HG03439 (cell line): ENCODE results near the gene PXDN.
"Not testable (repeated sequence)": the region's sequence is repeated elsewhere in the genome, so short reads cannot be mapped to it uniquely, and the experiment has no call there.

Experiments used
- ATAC-seq: cut with Tn5 transposase; IDR thresholded peaks from one replicate; pipeline ENCODE4 v1.9.1; 2021; ENCODE audit warnings: mild to moderate bottlenecking, moderate library complexity; ENCODE audit not compliant: unreplicated experiment

The PXDN gene

GRCh38 chr2:1727101-1727771 lies 17.1 kb downstream of the PXDN start:
- no peak for ATAC-seq

DNA sequence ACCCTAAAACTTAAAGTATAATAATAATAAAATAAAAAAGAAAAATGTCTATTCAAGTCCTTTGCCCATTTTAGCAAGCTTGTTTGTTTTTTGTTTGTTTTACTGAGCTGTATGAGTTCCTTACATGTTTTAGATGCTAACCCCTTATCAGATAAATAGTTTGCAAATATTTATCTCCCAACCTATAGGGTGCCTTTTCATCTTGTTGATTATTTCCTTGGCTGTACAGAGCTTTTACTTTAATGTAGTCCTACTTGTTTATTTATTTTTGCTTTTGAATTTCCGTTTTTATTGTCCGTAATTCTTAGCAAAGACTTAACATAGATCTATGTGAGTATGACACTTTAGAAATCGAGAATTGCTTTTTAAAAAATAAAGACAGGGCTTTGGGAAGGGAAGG lies 17.8 kb downstream of the PXDN start:
- ATAC-seq: no peak

- ATAC-seq: not testable (repeated sequence)
Measured at GRCh38 chr2:1724351-1724750, 20.0 kb downstream of the PXDN start.

- no peak for ATAC-seq
Measured at GRCh38 chr2:1723397-1724042, 20.8 kb downstream of the PXDN start.

DNA sequence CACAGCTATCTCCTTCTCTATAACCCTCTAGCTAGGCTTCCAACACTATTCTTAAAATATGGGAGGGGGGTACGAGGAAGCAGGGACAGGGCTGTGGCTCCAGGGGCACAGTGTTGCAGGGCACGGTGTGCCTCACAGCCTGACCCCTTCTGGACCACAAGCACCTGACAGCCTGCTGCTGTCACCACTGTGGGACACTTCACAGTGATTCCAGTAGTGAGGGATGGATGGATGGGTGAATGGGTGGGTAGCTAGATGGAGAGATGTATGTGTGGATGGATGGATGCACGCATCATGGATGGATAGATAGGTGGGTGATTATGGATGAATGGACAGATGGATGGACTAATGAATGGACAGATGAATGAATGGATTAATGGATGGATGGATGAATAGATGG lies 21.6 kb downstream of the PXDN start:
- no peak for ATAC-seq

DNA sequence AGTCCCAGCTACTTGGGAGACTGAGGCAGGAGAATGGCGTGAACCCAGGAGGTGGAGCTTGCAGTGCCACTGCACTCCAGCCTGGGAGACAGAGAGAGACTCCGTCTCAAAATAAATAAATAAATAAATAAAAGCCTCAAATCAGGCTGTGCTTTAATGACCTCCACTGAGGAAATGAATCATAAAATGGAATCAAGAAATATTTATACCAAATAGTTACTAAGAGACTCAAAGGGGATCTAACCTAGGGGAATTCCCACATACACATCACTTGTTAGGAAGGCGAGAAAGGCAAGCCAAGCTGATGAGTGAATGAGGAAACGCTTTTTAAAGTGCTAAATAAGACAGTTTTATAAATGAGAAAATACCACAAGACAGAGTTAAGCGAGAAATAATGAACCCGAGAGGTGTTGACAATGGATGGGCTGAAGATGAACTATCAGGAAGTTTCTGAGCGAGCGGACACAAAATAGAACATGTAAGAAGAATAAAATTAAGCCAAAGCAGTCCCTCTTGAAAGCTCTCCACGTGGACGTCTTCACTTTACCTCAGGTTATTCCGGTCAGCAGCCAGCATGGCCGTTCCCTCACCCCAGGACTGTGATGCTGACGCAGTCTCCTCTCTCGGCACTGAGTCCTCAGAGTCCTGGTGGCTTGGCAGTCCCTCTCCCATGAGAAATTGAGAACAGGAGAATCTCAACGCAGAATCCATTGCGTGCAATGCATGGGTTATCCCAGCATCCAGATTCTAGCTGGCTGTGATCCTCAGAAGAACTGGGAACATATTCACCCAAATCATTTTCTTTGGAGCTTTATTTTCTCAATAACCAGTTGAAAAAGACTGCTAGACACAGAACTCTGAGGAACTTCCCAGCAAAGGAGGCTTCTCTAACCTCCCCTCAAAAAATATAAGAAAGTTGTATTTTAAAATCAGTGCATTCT lies 22.3 kb downstream of the PXDN start:
- ATAC-seq: no peak

DNA sequence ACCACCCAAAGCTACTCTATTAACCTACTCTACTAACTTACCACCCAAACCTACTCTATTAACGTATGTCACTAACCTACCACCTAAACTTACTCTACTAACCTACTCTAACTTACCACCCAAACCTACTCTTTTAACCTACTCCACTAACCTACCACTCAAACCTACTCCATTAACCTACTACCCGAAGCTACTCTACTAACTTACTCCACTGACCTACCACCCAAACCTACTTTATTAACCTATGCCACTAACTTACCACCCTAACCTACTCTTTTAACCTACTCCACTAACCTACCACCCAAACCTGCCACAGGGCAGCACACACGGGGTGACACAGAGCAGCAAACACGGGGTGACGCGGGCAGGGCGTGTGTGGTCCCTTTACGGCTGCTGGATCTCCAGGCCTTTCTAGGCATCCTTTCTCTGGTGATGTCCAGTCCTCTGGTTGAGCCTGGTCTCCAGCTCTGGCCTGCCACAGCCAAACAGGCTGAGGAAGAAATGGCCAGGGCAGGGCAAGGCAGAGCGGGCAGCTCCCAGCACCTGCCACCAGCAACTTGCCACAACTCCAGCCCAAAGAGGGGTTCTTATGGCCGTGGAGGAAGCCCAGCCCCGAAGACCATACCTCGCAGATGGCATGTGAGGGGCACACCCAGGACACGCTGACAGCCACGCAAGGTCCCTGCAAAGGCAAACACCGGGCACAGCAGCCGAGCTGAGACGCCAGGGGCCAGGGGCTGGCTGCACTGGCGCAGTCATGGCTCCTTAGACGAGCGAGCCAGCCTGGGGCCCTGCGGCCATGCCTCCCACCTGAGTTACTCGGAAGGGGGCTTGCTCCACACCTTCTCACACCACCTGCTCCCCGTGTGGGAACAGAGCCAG lies 25.7 kb downstream of the PXDN start:
- ATAC-seq: no peak

DNA sequence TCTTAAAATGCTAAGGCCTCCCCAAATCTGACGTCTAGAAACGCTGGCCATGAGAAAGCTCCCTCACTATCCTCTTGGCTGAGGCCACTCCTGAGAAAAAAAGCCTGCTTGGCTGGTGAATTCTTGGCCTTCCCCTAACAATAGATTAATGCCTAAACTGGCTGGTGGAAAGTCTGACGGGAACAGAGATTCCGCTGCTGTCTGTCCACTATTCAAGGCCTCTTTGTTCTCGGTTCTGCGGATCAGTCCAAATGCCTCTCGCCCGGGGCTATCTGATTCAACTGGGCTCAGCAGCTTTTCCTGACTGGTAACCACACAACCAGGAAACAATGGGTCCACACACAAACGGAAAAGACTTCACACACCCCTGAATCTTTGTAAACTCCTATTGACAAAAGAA lies 27.2 kb downstream of the PXDN start:
- ATAC-seq: no peak

- no peak for ATAC-seq
Measured at GRCh38 chr2:1716441-1716840, 27.9 kb downstream of the PXDN start.

DNA sequence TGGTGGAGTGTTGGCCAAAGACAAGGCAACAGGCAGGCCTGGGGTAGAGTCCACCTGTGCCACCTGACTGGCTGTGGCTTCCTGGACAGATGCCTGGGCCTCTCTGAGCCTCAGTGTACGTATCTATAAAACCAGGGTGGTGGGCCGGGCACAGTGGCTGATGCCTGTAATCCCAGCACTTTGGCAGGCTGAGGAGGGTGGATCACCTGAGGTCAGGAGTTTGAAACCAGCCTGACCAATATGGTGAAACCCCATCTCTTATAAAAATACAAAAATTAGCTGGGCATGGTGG lies 28.4 kb downstream of the PXDN start:
- ATAC-seq: not testable (repeated sequence)

GRCh38 chr2:1715184-1716013 lies 28.9 kb downstream of the PXDN start:
- no peak for ATAC-seq

DNA sequence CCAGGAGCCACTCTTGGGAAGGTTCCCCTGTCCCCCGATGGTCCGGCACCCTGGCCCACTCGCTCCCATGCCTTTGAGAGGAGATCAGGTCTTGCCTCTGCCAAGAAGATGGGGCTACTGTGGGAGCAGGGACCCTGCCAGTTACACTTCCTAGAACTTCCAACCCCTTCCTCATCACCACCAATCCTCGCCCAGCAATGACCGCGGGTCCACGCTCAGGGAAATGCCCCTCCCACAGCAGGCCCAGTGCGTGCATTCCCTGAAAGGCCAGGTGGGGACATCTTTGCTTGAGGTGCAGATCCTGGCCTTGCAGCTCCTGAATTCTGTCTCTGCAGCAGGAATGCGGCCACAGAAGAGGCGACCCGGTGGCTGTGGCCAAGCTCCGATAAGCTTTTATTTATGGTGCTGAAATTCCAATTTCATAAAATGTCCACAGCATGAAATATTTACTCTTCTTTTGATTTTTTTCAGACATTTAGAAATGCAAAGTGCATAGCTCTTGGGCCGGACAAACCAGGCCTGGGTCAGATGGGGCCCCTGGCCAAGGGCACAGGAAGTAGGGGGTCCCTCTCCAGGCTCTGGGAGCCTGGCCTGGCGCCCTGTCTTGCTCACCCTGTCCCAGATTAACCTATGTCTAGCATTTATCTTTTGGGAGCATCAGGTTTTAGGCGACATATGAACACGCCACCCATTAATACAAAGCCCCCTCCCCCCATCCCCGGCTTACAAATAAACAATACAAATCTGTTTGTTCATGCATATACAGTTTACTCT lies 29.8 kb downstream of the PXDN start:
- no peak for ATAC-seq

DNA sequence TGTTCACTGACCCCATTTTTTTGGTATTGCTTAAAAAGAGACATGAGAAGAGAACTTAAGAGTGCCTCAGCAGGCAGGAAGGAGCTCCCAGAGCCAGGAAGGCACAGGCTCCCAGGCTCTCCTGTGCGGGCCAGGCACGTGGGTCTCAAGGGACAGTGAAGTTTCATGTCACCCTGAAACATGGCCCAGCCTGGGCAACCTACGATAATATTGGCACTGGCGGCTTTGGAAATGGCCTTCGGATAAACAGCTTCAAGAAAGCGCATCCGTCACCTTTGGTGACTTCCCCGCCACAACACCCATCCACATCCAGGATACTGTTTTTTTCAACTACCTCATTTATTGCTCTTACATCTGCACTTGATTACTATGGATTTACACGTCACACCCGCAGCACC lies 30.5 kb downstream of the PXDN start:
- ATAC-seq: no peak

GRCh38 chr2:1713142-1713838 lies 31.0 kb downstream of the PXDN start:
- no peak for ATAC-seq

DNA sequence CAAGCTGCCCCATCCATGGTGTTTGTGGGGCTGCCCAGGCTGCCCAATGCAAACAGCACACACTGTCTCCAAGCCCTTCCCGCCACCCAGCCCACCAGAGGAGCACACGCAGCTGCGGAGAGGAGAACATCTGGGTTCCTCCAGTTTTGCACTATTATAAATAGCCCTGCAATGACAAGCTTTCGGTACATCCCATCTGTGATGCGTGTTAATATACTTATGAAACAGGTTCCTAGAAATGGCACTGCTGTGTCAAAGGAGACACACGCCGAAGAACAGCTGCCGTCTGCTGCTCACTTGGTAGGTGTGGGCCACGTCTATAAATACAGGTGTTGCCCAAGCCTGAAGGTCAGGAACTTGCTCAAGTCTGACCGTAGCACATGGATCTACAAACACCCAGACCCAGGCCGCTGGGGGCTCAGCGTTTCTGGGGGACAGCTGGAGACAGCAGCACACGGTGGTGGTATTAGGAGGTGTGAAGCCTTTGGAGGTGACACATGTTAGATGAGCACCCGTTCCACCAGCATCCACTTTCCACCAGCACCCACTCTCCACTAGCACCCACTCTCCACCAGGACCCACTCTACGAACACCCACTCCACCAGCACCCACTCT lies 34.3 kb downstream of the PXDN start:
- no peak for ATAC-seq

DNA sequence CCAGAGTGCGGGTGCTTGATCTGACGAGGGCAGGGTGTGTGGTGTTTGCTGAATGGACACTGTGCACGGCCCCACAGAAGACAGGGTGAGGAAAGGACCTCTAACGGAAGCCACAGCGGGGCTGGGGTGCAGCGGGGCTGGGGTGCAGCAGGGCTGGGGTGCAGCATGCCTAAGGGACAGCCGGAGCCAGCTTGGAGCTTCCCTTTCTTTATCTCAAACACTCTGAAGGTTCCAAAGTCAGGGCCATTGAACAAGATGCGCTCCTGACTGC lies 35.0 kb downstream of the PXDN start:
- ATAC-seq: no peak

DNA sequence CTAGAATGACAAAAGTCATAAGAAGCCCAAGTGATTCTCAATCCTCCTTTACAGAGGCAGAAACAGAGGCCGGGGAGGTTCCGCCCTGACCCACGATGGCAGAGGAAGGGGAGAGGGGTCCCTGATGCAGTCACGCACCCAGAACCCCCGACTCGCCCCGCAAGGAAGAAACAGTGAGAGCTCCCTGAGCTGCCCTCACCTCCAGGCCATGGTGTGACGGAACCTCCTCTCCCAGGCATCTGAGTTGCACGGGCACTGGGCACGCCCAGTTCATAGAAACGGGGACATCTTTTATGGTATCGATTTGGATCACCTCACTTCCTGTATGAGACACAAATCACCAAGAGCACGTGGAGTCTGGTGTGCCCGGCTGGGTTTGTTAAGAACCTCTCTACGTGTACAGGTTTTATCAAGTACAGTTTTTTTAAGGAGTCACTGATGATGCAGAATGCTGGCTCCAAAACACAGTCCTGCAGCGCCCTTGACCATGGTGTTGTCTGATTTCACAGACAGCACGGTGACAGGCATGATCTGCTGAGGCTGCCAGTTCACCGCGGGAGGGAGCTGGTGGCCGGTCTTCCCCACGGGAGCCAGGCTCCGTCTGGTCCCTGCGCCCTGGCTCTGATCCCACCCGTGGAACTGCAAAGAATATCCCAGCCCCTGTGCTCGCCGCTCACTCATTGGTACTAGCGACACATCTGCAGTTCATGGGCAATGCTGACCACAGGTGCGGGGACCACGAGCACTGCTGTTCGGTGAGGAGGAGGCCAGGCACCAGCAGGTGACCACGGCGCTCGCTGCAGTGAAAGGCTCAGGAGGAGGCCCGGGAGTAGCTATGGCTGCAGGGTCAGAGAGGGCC lies 35.6 kb downstream of the PXDN start:
- no peak for ATAC-seq
